ENCODE measurements around the gene TBL1XR1. TPM values are rescaled to one million over a fixed set of nuclear protein-coding genes. Genes with fewer than 3 reads are reported as not detected.

The TBL1XR1 gene
- total and polyA plus RNA-seq, 8 donors = 14.1 to 93.0 (median 47.2) TPM

- ATAC-seq (no peak), DNase-seq (peak in 4 of 6 donors; percentile 24 to 63 (median 49)), FAIRE-seq (no peak)
- no peak for TF ChIP-seq CTCF (IDR thresholded peaks at IDR 0.05)
- H3K4me3 ChIP-seq = peak overlapping the region; percentile 57 to 78 (median 76)
- no peaks in the 10 kb centered on the region for H3K36me3 ChIP-seq
- WGBS, 2 donors = 1% methylated on average over 40 to 42 of the region's 43 CpGs
- H3K27ac ChIP-seq = peak overlapping the region; percentile 87 to 96 (median 96)
- intact Hi-C loops (cut with DNase I) = loop anchor here in 2 of 3 donors (2.0 to 10.0 kb wide), 4 partner anchors 132 to 162 kb away; no protein-coding TSS in a partner anchor
- H3K27me3 ChIP-seq = no peaks in the 10 kb centered on the region
- H3K9me3 ChIP-seq = no peaks in the 10 kb centered on the region
- peaks cover 0 to 18% (median 5%) of the 10 kb centered on the region in 3 donors for H3K4me1 ChIP-seq
Measured at GRCh38 chr3:177196456-177197040, 734 bp downstream of the TBL1XR1 start.

DNA sequence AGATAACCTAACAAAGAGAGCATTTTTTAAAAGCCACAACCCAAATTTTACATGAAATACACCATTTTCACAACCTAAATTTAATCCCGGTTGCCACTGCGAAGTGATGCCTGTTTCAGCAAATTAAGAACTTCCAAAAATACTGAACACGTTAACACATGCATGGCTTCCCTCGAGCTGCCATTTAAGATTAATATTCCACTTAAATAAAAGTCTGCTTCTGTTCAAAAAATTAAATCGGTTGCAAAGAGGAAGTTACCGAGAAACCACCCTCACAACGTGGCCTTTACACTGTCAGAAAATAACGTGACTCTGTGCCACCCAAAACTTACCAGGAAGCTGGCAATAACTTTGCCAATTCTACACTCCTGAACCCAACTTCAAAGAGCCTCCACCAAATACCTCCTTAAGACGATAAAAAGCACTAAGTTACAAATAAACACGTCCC is 1.2 kb downstream of the TBL1XR1 start:
- intact Hi-C loops (cut with DNase I) = loop anchor here in 2 of 3 donors (2.0 to 10.0 kb wide), 4 partner anchors 131 to 163 kb away; no protein-coding TSS in a partner anchor
- H3K36me3 ChIP-seq = no peaks in the 10 kb centered on the region
- DNase-seq = peak in 2 of 6 donors; percentile 11 to 32
- H3K9me3 ChIP-seq = no peaks in the 10 kb centered on the region
- WGBS, 2 donors = 0% methylated on average over 10 of the region's 10 CpGs
- H3K4me3 ChIP-seq = peak overlapping the region; percentile 57 to 78 (median 76)
- no peaks in the 10 kb centered on the region for H3K27me3 ChIP-seq
- H3K4me1 ChIP-seq = peaks cover 0 to 22% (median 5%) of the 10 kb centered on the region in 3 donors
- TF ChIP-seq CTCF (IDR thresholded peaks at IDR 0.05) = no peak
- peak in 3 of 4 donors; percentile 3 to 17 (median 9) for ATAC-seq
- FAIRE-seq = no peak
- peak overlapping the region in 3 of 4 donors; percentile 96 for H3K27ac ChIP-seq

DNA sequence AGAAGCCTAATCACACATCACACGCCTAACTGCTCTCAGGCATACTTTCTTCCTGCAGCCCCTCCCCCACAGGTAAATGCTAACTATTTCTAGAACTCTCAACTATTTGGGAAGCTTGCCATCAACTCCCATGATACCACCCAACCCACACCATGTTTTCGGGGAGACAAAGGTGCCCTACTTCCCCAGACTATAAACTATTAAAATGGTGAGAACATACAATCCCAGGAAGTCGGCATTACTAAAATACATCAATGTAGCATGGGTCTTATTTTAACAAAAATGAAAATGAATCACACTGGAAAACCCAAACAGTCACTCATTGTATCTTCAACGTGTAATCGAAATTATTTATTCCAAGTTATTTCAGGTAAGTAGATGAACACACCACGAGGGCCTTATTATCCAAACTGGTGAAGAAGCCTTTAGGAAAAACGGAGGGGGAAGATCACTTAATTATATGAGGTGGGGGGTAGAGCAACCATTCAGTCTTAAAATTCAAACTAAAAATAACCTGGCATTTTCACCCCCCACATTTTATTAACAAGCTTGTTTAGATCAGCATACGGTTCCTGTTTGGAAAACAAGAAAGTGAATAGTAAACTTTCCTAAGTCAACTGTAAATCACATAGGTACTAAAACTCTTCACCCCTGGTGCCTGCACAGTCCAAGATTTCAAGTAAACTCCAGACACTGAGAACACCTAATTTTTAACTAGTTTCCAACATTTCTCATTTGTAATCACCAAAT is 1.9 kb downstream of the TBL1XR1 start:
- intact Hi-C loops (cut with DNase I) = loop anchor here in 2 of 3 donors (5.0 to 10.0 kb wide), 3 partner anchors 131 to 162 kb away; no protein-coding TSS in a partner anchor

DNA sequence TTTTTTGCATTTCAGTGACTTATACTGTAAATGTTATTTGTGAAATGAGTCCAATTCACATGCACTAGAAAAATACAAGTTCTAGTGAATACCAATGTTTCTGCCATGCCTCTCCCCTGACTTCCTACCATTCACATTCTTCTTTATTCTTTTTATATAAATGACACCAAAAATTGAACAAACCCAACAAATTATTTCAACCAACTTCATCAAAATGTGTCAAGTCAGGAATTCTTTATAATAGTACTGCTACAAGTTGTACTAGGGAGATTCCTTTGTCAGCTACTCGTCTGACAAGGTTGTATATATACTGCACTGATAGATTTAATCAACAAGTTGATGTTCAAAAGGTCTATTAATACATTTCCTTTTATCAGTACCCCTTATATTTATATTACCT is 3.0 kb downstream of the TBL1XR1 start:
- Histone ChIP-seq H3K4me1 (peaks cover 0 to 20% (median 5%) of the 10 kb centered on the region in 3 donors), H3K9me3 (no peaks in the 10 kb centered on the region), H3K27ac (no peak overlapping the region), H3K27me3 (no peaks in the 10 kb centered on the region), H3K36me3 (no peaks in the 10 kb centered on the region), H3K4me3 (no peak overlapping the region)
- FAIRE-seq (no peak), DNase-seq (no peak), ATAC-seq (no peak)
- 16 to 19% methylated on average over 1 of the region's 1 CpG for WGBS, 2 donors
- intact Hi-C loops (cut with DNase I) = loop anchor here in 2 of 3 donors (10.0 kb wide), 2 partner anchors 129 to 139 kb away; no protein-coding TSS in a partner anchor
- no peak for TF ChIP-seq CTCF (IDR thresholded peaks at IDR 0.05)

More for the DNA sequence above, 1.9 kb downstream of the TBL1XR1 start:
- WGBS, 2 donors = 5 to 6% methylated on average over 8 of the region's 8 CpGs
- Histone ChIP-seq H3K9me3 (no peaks in the 10 kb centered on the region), H3K36me3 (no peaks in the 10 kb centered on the region), H3K27me3 (no peaks in the 10 kb centered on the region), H3K4me3 (peak overlapping the region; percentile 57 to 78 (median 76)), H3K4me1 (peaks cover 0 to 22% (median 5%) of the 10 kb centered on the region in 3 donors), H3K27ac (peak overlapping the region in 3 of 4 donors; percentile 96)
- FAIRE-seq (peak; percentile 67), ATAC-seq (no peak), DNase-seq (peak in 3 of 6 donors; percentile 28 to 31 (median 31))
- TF ChIP-seq CTCF (IDR thresholded peaks at IDR 0.05) = no peak

Measured in pancreas (tissue), 10 donors.